Prostate gland (tissue), 2 donors: Measurements from ENCODE around the gene KDR. TPM values are rescaled to one million over a fixed set of nuclear protein-coding genes. Genes with fewer than 3 reads are reported as not detected.

Experiments used
- DNase-seq: peaks from one replicate; pipeline ENCODE4 v3.0.0-alpha.2; 2019; ENCODE audit warnings: low spot score
- H3K27ac ChIP-seq, 2 donors: fragments of 200-600 bp; sonication (generic); 2 replicates each; pipeline ENCODE4 v1.5.1; 2017 to 2019
- H3K27me3 ChIP-seq: fragments of 200-600 bp; sonication (generic); replicated peaks from 2 replicates; pipeline ENCODE4 v1.5.1; 2019; ENCODE audit not compliant: insufficient read depth
- H3K36me3 ChIP-seq, 2 donors: fragments of 200-600 bp; sonication (generic); 1 replicate in 1 of 2; 2 replicates in 1 of 2; pipeline versions ENCODE4 v1.5.1 to v1.8.1; 2017 to 2019
- H3K4me1 ChIP-seq: fragments of 200-600 bp; sonication (generic); replicated peaks from 2 replicates; pipeline ENCODE4 v1.5.1; 2019
- H3K4me3 ChIP-seq, 2 donors: fragments of 200-600 bp; sonication (generic); 2 replicates each; pipeline ENCODE4 v1.5.1; 2017 to 2019
- H3K9me3 ChIP-seq: fragments of 200-600 bp; sonication (generic); 2 replicates; pipeline ENCODE4 v1.5.1; 2017
- CTCF ChIP-seq, 4 experiments: fragments of 200-600 bp in 2 of 4; fragments of 450-650 bp in 2 of 4; sonication (generic) in 2 of 4; IDR thresholded peaks; 1 replicate in 3 of 4; 2 replicates in 1 of 4; pipeline ENCODE4 v1.5.1; 2016 to 2019; ENCODE audit warnings: antibody characterized with exemption in 4 of 4, mild to moderate bottlenecking in 2 of 4, moderate library complexity in 2 of 4
- POLR2A ChIP-seq: fragments of 450-650 bp; IDR thresholded peaks from one replicate; pipeline ENCODE4 v1.6.1; 2016; ENCODE audit warnings: antibody characterized with exemption, mild to moderate bottlenecking
- POLR2AphosphoS5 ChIP-seq: sonication (generic); formaldehyde crosslinking; IDR thresholded peaks from one replicate; pipeline ENCODE4 v1.6.1; 2017; ENCODE audit warnings: antibody characterized with exemption
- WGBS: methylation state at CpG from one replicate; pipeline ENCODE4 v1.1.5; 2018; 5-methylcytosine and 5-hydroxymethylcytosine counted together
- intact Hi-C: fragments of 100-400 bp; cut with DNase I; formaldehyde crosslinking; loops from one replicate; pipeline ENCODE4 v1.14.2; 2022
- total RNA-seq, 2 donors: library from RNA; depleted of rRNA; stranded (reverse); fragments of >200 nt; gene quantifications; one replicate each; pipeline ENCODE4 v1.1.0, GENCODE V29; 2016

The KDR gene
- total RNA-seq, 2 donors from 2014 or later = 22.7 to 23.5 TPM

GRCh38 chr4:55077577-55077976, 47.8 kb downstream of the KDR start:
- intact Hi-C loops = no loop called here
- Histone ChIP-seq H3K36me3 (no peaks in the 10 kb centered on the region), H3K27ac (no peak overlapping the region), H3K9me3 (no peaks in the 10 kb centered on the region), H3K4me1 (no peaks in the 10 kb centered on the region), H3K27me3 (no peaks in the 10 kb centered on the region), H3K4me3 (no peak overlapping the region)
- 83% methylated on average over 2 of the region's 2 CpGs for WGBS
- TF ChIP-seq POLR2AphosphoS5 (no peak), CTCF (IDR thresholded peaks at IDR 0.05) (no peak), POLR2A (no peak)
- DNase-seq = no peak

- no peaks in the 10 kb centered on the region for H3K27me3 ChIP-seq
- WGBS = 49% methylated on average over 5 of the region's 5 CpGs
- DNase-seq = no peak
- TF ChIP-seq POLR2A (no peak), POLR2AphosphoS5 (no peak)
- H3K27ac ChIP-seq = no peak overlapping the region
- H3K36me3 ChIP-seq = no peaks in the 10 kb centered on the region
- intact Hi-C loops = no loop called here
- H3K4me3 ChIP-seq = no peak overlapping the region
- no peaks in the 10 kb centered on the region for H3K9me3 ChIP-seq
- H3K4me1 ChIP-seq = no peaks in the 10 kb centered on the region
These were observed 49.3 kb downstream of the KDR start for GRCh38 chr4:55075823-55076716.

- no peaks in the 10 kb centered on the region for H3K36me3 ChIP-seq
- TF ChIP-seq CTCF (IDR thresholded peaks at IDR 0.05) (no peak), POLR2A (no peak), POLR2AphosphoS5 (no peak)
- no peak overlapping the region for H3K4me3 ChIP-seq
- 75% methylated on average over 3 of the region's 3 CpGs for WGBS
- DNase-seq = no peak
- no peaks in the 10 kb centered on the region for H3K9me3 ChIP-seq
- intact Hi-C loops = no loop called here
- H3K4me1 ChIP-seq = no peaks in the 10 kb centered on the region
- H3K27me3 ChIP-seq = no peaks in the 10 kb centered on the region
- H3K27ac ChIP-seq = no peak overlapping the region
These were observed 50.0 kb downstream of the KDR start for GRCh38 chr4:55075376-55075775.

- no peaks in the 10 kb centered on the region for H3K4me1 ChIP-seq
- H3K4me3 ChIP-seq = no peak overlapping the region
- no peak overlapping the region for H3K27ac ChIP-seq
- H3K27me3 ChIP-seq = no peaks in the 10 kb centered on the region
- intact Hi-C loops = no loop called here
- WGBS = 58% methylated on average over 5 of the region's 5 CpGs
- H3K9me3 ChIP-seq = no peaks in the 10 kb centered on the region
- H3K36me3 ChIP-seq = no peaks in the 10 kb centered on the region
- no peak for TF ChIP-seq POLR2AphosphoS5
- TF ChIP-seq POLR2A = no peak
- no peak for TF ChIP-seq CTCF (IDR thresholded peaks at IDR 0.05)
- DNase-seq = no peak
These were observed 51.0 kb downstream of the KDR start for GRCh38 chr4:55074386-55074785.

- WGBS = 90% methylated on average over 1 of the region's 1 CpG
- no peak for DNase-seq
- H3K27ac ChIP-seq = no peak overlapping the region
- TF ChIP-seq CTCF (IDR thresholded peaks at IDR 0.05) (no peak), POLR2AphosphoS5 (no peak), POLR2A (no peak)
- no peaks in the 10 kb centered on the region for H3K27me3 ChIP-seq
- no peak overlapping the region for H3K4me3 ChIP-seq
- H3K4me1 ChIP-seq = no peaks in the 10 kb centered on the region
- no peaks in the 10 kb centered on the region for H3K9me3 ChIP-seq
- H3K36me3 ChIP-seq = no peaks in the 10 kb centered on the region
- intact Hi-C loops = no loop called here
These were observed 53.4 kb downstream of the KDR start for GRCh38 chr4:55071951-55072350.
